Measurements from ENCODE around the gene CTRB2. TPM values are rescaled to one million over a fixed set of nuclear protein-coding genes. Genes with fewer than 3 reads are reported as not detected.
"Not testable (repeated sequence)": the region's sequence is repeated elsewhere in the genome, so short reads cannot be mapped to it uniquely, and the experiment has no call there.

CTRB2 gene
- total RNA-seq, 1 donor from 2014 or later, result not detected

- DNase-seq (ENCODE audit: low read depth), result not testable (repeated sequence)
Observed at GRCh38 chr16:75242436-75243078, 35.6 kb upstream of the CTRB2 start.

- DNase-seq (ENCODE audit: low read depth), result no peak
Observed at GRCh38 chr16:75241955-75242354, 35.0 kb upstream of the CTRB2 start.

GRCh38 chr16:75241412-75241811 is 34.5 kb upstream of the CTRB2 start:
- no peak for DNase-seq (ENCODE audit: low read depth)

- DNase-seq (ENCODE audit: low read depth), result not testable (repeated sequence)
Observed at GRCh38 chr16:75240633-75241032, 33.7 kb upstream of the CTRB2 start.

GRCh38 chr16:75239542-75240122 is 32.7 kb upstream of the CTRB2 start:
- no peak for DNase-seq (ENCODE audit: low read depth)

- no peak for DNase-seq (ENCODE audit: low read depth)
Observed at GRCh38 chr16:75238853-75239541, 32.0 kb upstream of the CTRB2 start.

- no peak for DNase-seq (ENCODE audit: low read depth)
Observed at GRCh38 chr16:75238132-75238852, 31.3 kb upstream of the CTRB2 start.

- no peak for DNase-seq (ENCODE audit: low read depth)
Observed at GRCh38 chr16:75237398-75238131, 30.6 kb upstream of the CTRB2 start.

- DNase-seq (ENCODE audit: low read depth), result no peak
Observed at GRCh38 chr16:75236736-75237397, 29.9 kb upstream of the CTRB2 start.

- no peak for DNase-seq (ENCODE audit: low read depth)
Observed at GRCh38 chr16:75236232-75236631, 29.3 kb upstream of the CTRB2 start.

GRCh38 chr16:75235721-75236193 is 28.8 kb upstream of the CTRB2 start:
- DNase-seq (ENCODE audit: low read depth), result no peak

- no peak for DNase-seq (ENCODE audit: low read depth)
Observed at GRCh38 chr16:75234856-75235696, 28.1 kb upstream of the CTRB2 start.

- no peak for DNase-seq (ENCODE audit: low read depth)
Observed at GRCh38 chr16:75233611-75233938, 26.6 kb upstream of the CTRB2 start.

GRCh38 chr16:75231570-75231969 is 24.6 kb upstream of the CTRB2 start:
- DNase-seq (ENCODE audit: low read depth), result no peak

- no peak for DNase-seq (ENCODE audit: low read depth)
Observed at GRCh38 chr16:75230471-75231110, 23.6 kb upstream of the CTRB2 start.

GRCh38 chr16:75229172-75230031 is 22.4 kb upstream of the CTRB2 start:
- no peak for DNase-seq (ENCODE audit: low read depth)

- no peak for DNase-seq (ENCODE audit: low read depth)
Observed at GRCh38 chr16:75228143-75228976, 21.4 kb upstream of the CTRB2 start.
